GM18499 (cell line): Measurements from ENCODE around the gene FAF2.
"Not testable (repeated sequence)": the region's sequence is repeated elsewhere in the genome, so short reads cannot be mapped to it uniquely, and the experiment has no call there.

Source experiments
- ATAC-seq: cut with Tn5 transposase; IDR thresholded peaks from one replicate; pipeline ENCODE4 v1.9.1; 2021; ENCODE audit warnings: moderate number of reproducible peaks; ENCODE audit not compliant: insufficient read depth, unreplicated experiment

Gene FAF2

GRCh38 chr5:176416965-176417364 lies 31.2 kb upstream of the FAF2 start:
- no peak for ATAC-seq

- ATAC-seq = no peak
Measured at GRCh38 chr5:176418251-176418650, 29.9 kb upstream of the FAF2 start.

- no peak for ATAC-seq
Measured at GRCh38 chr5:176420086-176420485, 28.1 kb upstream of the FAF2 start.

GRCh38 chr5:176420972-176421544 lies 27.1 kb upstream of the FAF2 start:
- ATAC-seq = no peak

- no peak for ATAC-seq
Measured at GRCh38 chr5:176424181-176424580, 24.0 kb upstream of the FAF2 start.

- ATAC-seq = no peak
Measured at GRCh38 chr5:176425138-176425537, 23.0 kb upstream of the FAF2 start.

GRCh38 chr5:176425791-176426190 lies 22.4 kb upstream of the FAF2 start:
- no peak for ATAC-seq

- ATAC-seq = no peak
Measured at GRCh38 chr5:176426876-176427275, 21.3 kb upstream of the FAF2 start.

- no peak for ATAC-seq
Measured at GRCh38 chr5:176427971-176428370, 20.2 kb upstream of the FAF2 start.

- no peak for ATAC-seq
Measured at GRCh38 chr5:176429972-176430371, 18.2 kb upstream of the FAF2 start.

- ATAC-seq = no peak
Measured at GRCh38 chr5:176432707-176433106, 15.5 kb upstream of the FAF2 start.

- ATAC-seq = no peak
Measured at GRCh38 chr5:176436656-176437055, 11.5 kb upstream of the FAF2 start.

GRCh38 chr5:176438959-176439757 lies 9.0 kb upstream of the FAF2 start:
- ATAC-seq = no peak

- no peak for ATAC-seq
Measured at GRCh38 chr5:176440927-176441706, 7.1 kb upstream of the FAF2 start.

GRCh38 chr5:176441921-176442323 lies 6.3 kb upstream of the FAF2 start:
- no peak for ATAC-seq

- not testable (repeated sequence) for ATAC-seq
Measured at GRCh38 chr5:176442911-176443310, 5.3 kb upstream of the FAF2 start.

- ATAC-seq = no peak
Measured at GRCh38 chr5:176444742-176445141, 3.4 kb upstream of the FAF2 start.

- no peak for ATAC-seq
Measured at GRCh38 chr5:176446028-176446665, 2.0 kb upstream of the FAF2 start.

GRCh38 chr5:176446884-176447590 lies 1.1 kb upstream of the FAF2 start:
- no peak for ATAC-seq

GRCh38 chr5:176447591-176447977 lies 601 bp upstream of the FAF2 start:
- ATAC-seq = no peak
